ENCODE measurements around the gene DIO1. TPM values are rescaled to one million over a fixed set of nuclear protein-coding genes. Genes with fewer than 3 reads are reported as not detected.
A peak's percentile ranks its signal among the peaks of the same experiment; 100 is the strongest.
"Not testable (repeated sequence)": the region's sequence is repeated elsewhere in the genome, so short reads cannot be mapped to it uniquely, and the experiment has no call there.

DIO1 gene
- total RNA-seq, 2 experiments from 2014 or later = not detected

- not testable (repeated sequence) for H3K4me1 Mint-ChIP-seq; ATAC-seq; H3K27ac Mint-ChIP-seq; H3K9me3 Mint-ChIP-seq (ENCODE audit: low read depth); DNase-seq; H3K4me3 Mint-ChIP-seq; H3K27me3 Mint-ChIP-seq
- H3K36me3 Mint-ChIP-seq = peaks cover 27% of the 10 kb centered on the region
- CTCF ChIA-PET = interaction anchor here (0.9 to 2.1 kb wide), 4 partner anchors 19 to 78 kb away, joined by 3 to 7 read pairs (median 4); no protein-coding TSS in a partner anchor
These were observed 12.1 kb upstream of the DIO1 start for GRCh38 chr1:53881853-53882252.

GRCh38 chr1:53883600-53883999, 10.4 kb upstream of the DIO1 start:
- DNase-seq; H3K27me3 Mint-ChIP-seq; H3K4me1 Mint-ChIP-seq; H3K4me3 Mint-ChIP-seq; H3K9me3 Mint-ChIP-seq (ENCODE audit: low read depth); ATAC-seq; H3K27ac Mint-ChIP-seq: not testable (repeated sequence)
- peaks cover 29% of the 10 kb centered on the region for H3K36me3 Mint-ChIP-seq
- CTCF ChIA-PET = interaction anchor here (0.8 to 2.1 kb wide), 2 partner anchors 22 to 76 kb away, joined by 4 to 7 read pairs; no protein-coding TSS in a partner anchor

- peak overlapping the region; percentile 41 for H3K27ac Mint-ChIP-seq
These were observed 5.3 kb upstream of the DIO1 start for GRCh38 chr1:53888681-53889080.

GRCh38 chr1:53889304-53890298, 4.4 kb upstream of the DIO1 start, which contains the start of gene YIPF1:
Gene YIPF1 (minus strand): TSS chr1:53889797. CDS start chr1:53888937, 860 bp downstream.
- Mint-ChIP-seq H3K4me3 (peak within 1 kb of the TSS; percentile 98), H3K27ac (peak within 1 kb of the TSS; percentile 92), H3K4me1 (peaks cover 20% of the 10 kb centered on the region), H3K27me3 (no peaks in the 10 kb centered on the region), H3K9me3 (ENCODE audit: low read depth) (no peaks in the 10 kb centered on the region), H3K36me3 (peaks cover 10% of the 10 kb centered on the region)
- ATAC-seq (peak; percentile 99), DNase-seq (peak; percentile 93)
- CTCF ChIA-PET = interaction anchor here (1.1 to 2.7 kb wide), 6 partner anchors 11 to 70 kb away, joined by 3 to 8 read pairs (median 6); partner anchors contain the start of genes IFT25 and LRRC42

More at GRCh38 chr1:53888681-53889080, 5.3 kb upstream of the DIO1 start:
- DNase-seq (no peak), ATAC-seq (no peak)
- peak overlapping the region; percentile 98 for H3K4me3 Mint-ChIP-seq
- CTCF ChIA-PET = interaction anchor here (1.3 to 2.3 kb wide), 3 partner anchors 10 to 70 kb away, joined by 3 to 8 read pairs (median 8); partner anchors contain the start of genes IFT25 and LRRC42
- H3K9me3 Mint-ChIP-seq (ENCODE audit: low read depth) = no peaks in the 10 kb centered on the region
- peaks cover 20% of the 10 kb centered on the region for H3K4me1 Mint-ChIP-seq
- no peaks in the 10 kb centered on the region for H3K27me3 Mint-ChIP-seq
- H3K36me3 Mint-ChIP-seq = peaks cover 10% of the 10 kb centered on the region

- peak overlapping the region; percentile 98 for H3K4me3 Mint-ChIP-seq
- peaks cover 20% of the 10 kb centered on the region for H3K4me1 Mint-ChIP-seq
- H3K9me3 Mint-ChIP-seq (ENCODE audit: low read depth) = no peaks in the 10 kb centered on the region
- H3K36me3 Mint-ChIP-seq = peaks cover 10% of the 10 kb centered on the region
- no peak for ATAC-seq
- peak overlapping the region; percentile 92 for H3K27ac Mint-ChIP-seq
- DNase-seq = no peak
- peaks cover 4% of the 10 kb centered on the region for H3K27me3 Mint-ChIP-seq
- CTCF ChIA-PET = interaction anchor here (0.6 to 2.7 kb wide), 6 partner anchors 9 to 59 kb away, joined by 3 to 8 read pairs (median 6); partner anchors contain the start of genes IFT25 and LRRC42
These were observed 3.5 kb upstream of the DIO1 start for GRCh38 chr1:53890522-53890941.

GRCh38 chr1:53891018-53891417, 3.0 kb upstream of the DIO1 start:
- CTCF ChIA-PET = interaction anchor here (1.2 to 2.7 kb wide), 3 partner anchors 9 to 59 kb away, joined by 3 to 8 read pairs (median 6); no protein-coding TSS in a partner anchor
- peaks cover 9% of the 10 kb centered on the region for H3K36me3 Mint-ChIP-seq
- ATAC-seq (no peak), DNase-seq (no peak)
- peaks cover 6% of the 10 kb centered on the region for H3K27me3 Mint-ChIP-seq
- H3K27ac Mint-ChIP-seq = no peak overlapping the region
- no peaks in the 10 kb centered on the region for H3K9me3 Mint-ChIP-seq (ENCODE audit: low read depth)
- peaks cover 20% of the 10 kb centered on the region for H3K4me1 Mint-ChIP-seq
- no peak overlapping the region for H3K4me3 Mint-ChIP-seq

- DNase-seq = no peak
- Mint-ChIP-seq H3K27me3 (peaks cover 6% of the 10 kb centered on the region), H3K36me3 (peaks cover 6% of the 10 kb centered on the region), H3K27ac (no peak overlapping the region), H3K9me3 (ENCODE audit: low read depth) (no peaks in the 10 kb centered on the region), H3K4me1 (peaks cover 20% of the 10 kb centered on the region), H3K4me3 (no peak overlapping the region)
- CTCF ChIA-PET = interaction anchor here (2.7 kb wide), 1 partner anchor 13 kb away, joined by 8 read pairs; no protein-coding TSS in a partner anchor
- no peak for ATAC-seq
These were observed 2.3 kb upstream of the DIO1 start for GRCh38 chr1:53891678-53892077.

- no peak for DNase-seq
- peaks cover 6% of the 10 kb centered on the region for H3K27me3 Mint-ChIP-seq
- H3K27ac Mint-ChIP-seq = no peak overlapping the region
- CTCF ChIA-PET = interaction anchor here (0.7 kb wide), 1 partner anchor 32 kb away, joined by 3 read pairs; no protein-coding TSS in a partner anchor
- H3K4me1 Mint-ChIP-seq = peaks cover 20% of the 10 kb centered on the region
- H3K4me3 Mint-ChIP-seq = no peak overlapping the region
- H3K9me3 Mint-ChIP-seq (ENCODE audit: low read depth) = no peaks in the 10 kb centered on the region
- no peak for ATAC-seq
- peaks cover 4% of the 10 kb centered on the region for H3K36me3 Mint-ChIP-seq
These were observed 1.1 kb upstream of the DIO1 start for GRCh38 chr1:53892911-53893310.

- CTCF ChIA-PET = interaction anchor here (1.7 kb wide), 1 partner anchor 16 kb away, joined by 4 read pairs; no protein-coding TSS in a partner anchor
- no peaks in the 10 kb centered on the region for H3K36me3 Mint-ChIP-seq
These were observed 657 bp downstream of the DIO1 start for GRCh38 chr1:53894644-53895043.

GRCh38 chr1:53895421-53895820, 1.4 kb downstream of the DIO1 start:
- H3K4me1 Mint-ChIP-seq = peaks cover 5% of the 10 kb centered on the region
- no peak overlapping the region for H3K27ac Mint-ChIP-seq
- no peak for ATAC-seq
- no peak for DNase-seq
- CTCF ChIA-PET = interaction anchor here (1.4 to 1.7 kb wide), 2 partner anchors 15 to 17 kb away, joined by 3 to 4 read pairs; no protein-coding TSS in a partner anchor
- H3K36me3 Mint-ChIP-seq = no peaks in the 10 kb centered on the region
- no peak overlapping the region for H3K4me3 Mint-ChIP-seq
- H3K9me3 Mint-ChIP-seq (ENCODE audit: low read depth) = no peaks in the 10 kb centered on the region
- H3K27me3 Mint-ChIP-seq = peaks cover 6% of the 10 kb centered on the region

More at GRCh38 chr1:53894644-53895043, 657 bp downstream of the DIO1 start:
- Mint-ChIP-seq H3K4me1 (peaks cover 11% of the 10 kb centered on the region), H3K9me3 (ENCODE audit: low read depth) (no peaks in the 10 kb centered on the region), H3K27me3 (peaks cover 6% of the 10 kb centered on the region), H3K4me3 (no peak overlapping the region), H3K27ac (no peak overlapping the region)
- DNase-seq = no peak
- ATAC-seq = no peak

GRCh38 chr1:53896635-53897229, 2.7 kb downstream of the DIO1 start:
- Mint-ChIP-seq H3K36me3 (no peaks in the 10 kb centered on the region), H3K9me3 (ENCODE audit: low read depth) (no peaks in the 10 kb centered on the region), H3K27ac (no peak overlapping the region), H3K4me3 (no peak overlapping the region), H3K4me1 (peaks cover 11% of the 10 kb centered on the region), H3K27me3 (peaks cover 6% of the 10 kb centered on the region)
- ATAC-seq (no peak), DNase-seq (no peak)
- CTCF ChIA-PET = interaction anchor here (1.4 kb wide), 1 partner anchor 13 kb away, joined by 3 read pairs; no protein-coding TSS in a partner anchor

GRCh38 chr1:53899206-53899628, 5.2 kb downstream of the DIO1 start:
- ATAC-seq (no peak), DNase-seq (no peak)
- H3K9me3 Mint-ChIP-seq (ENCODE audit: low read depth) = no peaks in the 10 kb centered on the region
- H3K27me3 Mint-ChIP-seq = peaks cover 6% of the 10 kb centered on the region
- H3K36me3 Mint-ChIP-seq = no peaks in the 10 kb centered on the region
- no peak overlapping the region for H3K27ac Mint-ChIP-seq
- CTCF ChIA-PET = interaction anchor here (0.8 to 2.2 kb wide), 6 partner anchors 8 to 181 kb away, joined by 3 to 10 read pairs (median 3); no protein-coding TSS in a partner anchor
- H3K4me3 Mint-ChIP-seq = no peak overlapping the region
- peaks cover 14% of the 10 kb centered on the region for H3K4me1 Mint-ChIP-seq
